Endothelial cell of umbilical vein (primary cell): ENCODE data around the gene MRNIP.

Source experiments
- CTCF ChIP-seq, 2 donors: IDR thresholded peaks; 1 replicate in 1 of 2; 2 replicates in 1 of 2; pipeline ENCODE4 v1.5.1; 2011; ENCODE audit warnings: low read length in 2 of 2, mild to moderate bottlenecking in 2 of 2, moderate library complexity in 2 of 2, control low read depth in 1 of 2, inconsistent platforms in 1 of 2, low read depth in 1 of 2; ENCODE audit not compliant: insufficient read depth in 1 of 2; ENCODE audit errors: extremely low read depth in 1 of 2
- EZH2 ChIP-seq: IDR thresholded peaks from 2 replicates; pipeline ENCODE4 v1.6.1; 2012; ENCODE audit warnings: borderline replicate concordance, low read depth, mild to moderate bottlenecking, moderate library complexity, low read length, inconsistent platforms; ENCODE audit not compliant: severe bottlenecking
- JUN ChIP-seq: IDR thresholded peaks from 2 replicates; pipeline ENCODE4 v1.6.1; 2011; ENCODE audit warnings: borderline replicate concordance, low read depth; ENCODE audit not compliant: insufficient read length, insufficient read depth
- MAX ChIP-seq: IDR thresholded peaks from 2 replicates; pipeline ENCODE4 v1.6.1; 2011; ENCODE audit not compliant: insufficient read depth, insufficient read length
- POLR2A ChIP-seq: IDR thresholded peaks from 2 replicates; pipeline ENCODE4 v1.6.1; 2012; ENCODE audit warnings: low read depth, mild to moderate bottlenecking, control low read depth, low read length
- POLR2AphosphoS5 ChIP-seq: IDR thresholded peaks from 2 replicates; pipeline ENCODE4 v1.6.1; 2012; ENCODE audit warnings: low read depth, mild to moderate bottlenecking, control low read depth, low read length, moderate library complexity; ENCODE audit not compliant: insufficient read depth

- TF ChIP-seq CTCF (IDR thresholded peaks at IDR 0.05; ENCODE audit: extremely low read depth in 1 of 2, insufficient read depth in 1 of 2, low read depth in 1 of 2, low read length in 2 of 2), result no peak
- no peak for TF ChIP-seq POLR2A
- no peak for TF ChIP-seq JUN
- no peak for TF ChIP-seq EZH2
- TF ChIP-seq MAX, result no peak
- TF ChIP-seq POLR2AphosphoS5, result no peak
These were observed 41.2 kb downstream of the MRNIP start for GRCh38 chr5:179817470-179817840.
